CD4-positive, alpha-beta T cell treated with Interleukin-1 beta for 1 hour (primary cell): ENCODE measurements around the gene PSMG4.

Experiments used
- DNase-seq, 2 donors: peaks; one replicate each; pipeline ENCODE4 v3.0.0-alpha.2; 2020 to 2022

The PSMG4 gene

DNA sequence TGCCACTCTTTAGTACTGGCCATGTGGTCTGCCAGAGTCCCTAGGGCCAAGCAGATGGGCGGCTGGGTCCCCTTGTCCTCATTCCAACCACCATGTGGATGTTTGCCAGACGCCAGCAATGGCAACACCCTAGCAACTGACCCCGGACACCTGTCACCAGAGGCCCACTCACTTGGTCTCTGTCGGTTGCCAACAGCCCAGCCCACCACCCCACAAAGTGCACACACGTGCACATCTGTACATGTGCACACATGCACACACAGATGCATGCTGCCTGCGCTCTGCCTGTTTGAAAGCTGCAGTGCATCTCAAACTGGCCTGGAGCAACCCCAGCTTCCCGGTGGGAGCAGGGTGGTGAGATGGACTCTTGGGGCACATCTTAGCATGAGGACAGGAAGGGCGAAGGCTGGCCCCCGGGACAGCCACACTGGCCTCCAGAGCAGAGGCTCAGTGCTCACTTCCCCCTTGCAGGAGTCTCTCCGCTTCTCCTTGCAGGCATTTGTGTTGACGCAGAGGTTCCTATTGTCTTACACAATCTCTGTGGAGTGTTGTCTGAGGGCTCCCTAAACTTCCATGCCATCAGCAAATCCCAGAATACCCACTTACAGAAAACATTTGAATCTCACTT is 54.0 kb downstream of the PSMG4 start:
- no peak for DNase-seq

DNA sequence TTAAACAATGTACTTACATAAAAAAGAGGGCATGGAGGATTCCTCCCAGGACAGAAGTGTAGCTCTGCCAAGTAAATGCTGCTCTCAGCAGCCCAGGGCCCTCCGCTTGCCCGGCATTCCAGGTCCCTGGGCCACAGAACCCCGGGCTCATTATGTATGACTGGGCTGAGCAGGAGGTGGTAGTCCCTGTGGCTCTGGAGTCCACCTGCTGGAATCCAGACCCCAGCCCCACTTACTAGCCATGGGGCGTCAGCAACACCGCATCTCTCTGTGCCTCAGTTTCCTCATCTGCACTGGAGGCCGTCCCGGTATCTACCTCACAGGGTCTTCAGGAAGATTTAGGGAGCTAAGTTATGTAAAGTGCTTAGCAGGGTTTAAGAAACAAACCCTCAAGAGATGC is 55.4 kb downstream of the PSMG4 start:
- DNase-seq = no peak

DNA sequence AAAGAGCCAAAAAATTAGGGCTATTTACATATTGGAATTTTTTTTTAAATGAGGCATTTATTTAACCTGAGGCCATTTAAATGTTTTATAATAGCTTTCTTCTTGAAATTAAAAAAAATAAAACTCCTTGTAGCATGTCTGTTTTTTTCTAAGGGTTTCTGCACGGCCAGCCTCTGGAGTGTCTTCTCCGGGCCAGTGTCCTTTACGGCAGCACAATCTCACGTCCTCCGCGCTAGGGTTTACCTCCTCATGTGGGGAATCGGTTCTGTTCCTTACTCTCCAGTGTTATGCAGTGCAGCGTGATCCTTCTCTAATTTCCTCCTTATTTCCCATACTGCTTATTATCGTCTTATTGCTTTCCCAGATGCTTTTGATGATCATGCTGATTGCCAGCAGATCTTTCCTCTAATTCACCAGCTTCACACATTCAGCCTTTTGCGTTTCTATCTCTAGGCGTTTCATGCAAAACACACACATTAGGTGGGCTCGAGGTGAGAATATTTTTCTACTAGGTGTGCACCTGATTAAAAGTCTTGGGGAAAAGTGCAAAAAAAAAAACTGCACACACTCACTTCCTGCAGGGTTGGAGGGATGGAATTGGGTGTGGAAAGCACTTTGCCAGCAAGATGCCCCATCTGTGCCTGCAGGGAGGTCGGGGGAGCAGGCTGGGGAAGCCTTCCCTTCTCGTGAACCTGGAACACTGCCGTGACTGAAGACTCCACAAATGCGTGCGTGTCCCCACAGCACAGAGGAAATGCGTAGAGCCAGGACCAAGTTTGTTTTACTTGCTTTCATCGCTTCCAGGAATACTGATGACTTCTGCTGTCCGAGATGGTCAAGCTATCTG is 56.1 kb downstream of the PSMG4 start:
- no peak for DNase-seq

DNA sequence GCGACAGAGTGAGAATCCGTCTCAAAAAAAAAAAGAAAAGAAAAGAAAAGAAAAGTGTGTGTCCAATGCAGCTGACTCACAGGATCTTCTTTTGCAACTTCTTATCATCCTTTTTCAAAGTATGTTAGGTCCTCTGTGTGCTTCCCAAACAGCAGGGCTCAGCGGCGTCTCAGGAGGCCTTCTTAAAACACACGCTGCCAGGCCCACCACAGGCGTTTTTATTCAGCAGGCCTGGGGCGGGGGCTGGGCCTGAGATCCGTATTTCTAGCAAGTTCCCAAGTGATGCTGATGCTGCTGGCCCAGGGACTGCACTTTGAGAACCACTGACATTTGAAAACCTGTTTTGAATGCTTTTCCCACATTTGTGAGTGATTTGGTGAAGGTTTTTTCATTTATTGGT is 57.1 kb downstream of the PSMG4 start:
- no peak for DNase-seq

DNA sequence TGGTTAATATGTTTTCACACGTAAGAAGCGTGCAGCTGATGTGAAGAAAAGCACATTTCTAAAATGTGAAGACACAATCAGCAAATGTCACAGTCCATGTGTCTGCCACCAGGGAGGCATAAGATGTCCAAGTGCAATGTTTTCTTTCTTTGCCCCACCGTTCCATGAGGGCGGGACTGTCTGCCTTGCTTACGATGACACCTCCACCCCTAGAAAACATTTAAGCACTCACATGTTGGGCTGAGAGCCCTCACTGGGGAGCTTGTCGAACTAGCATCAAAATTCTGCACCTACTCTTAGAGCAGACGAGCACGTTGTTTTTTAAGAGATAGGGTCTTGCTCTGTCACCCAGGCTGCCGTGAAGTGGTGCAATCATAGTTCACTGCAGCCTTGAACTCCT is 57.6 kb downstream of the PSMG4 start:
- DNase-seq = no peak

DNA sequence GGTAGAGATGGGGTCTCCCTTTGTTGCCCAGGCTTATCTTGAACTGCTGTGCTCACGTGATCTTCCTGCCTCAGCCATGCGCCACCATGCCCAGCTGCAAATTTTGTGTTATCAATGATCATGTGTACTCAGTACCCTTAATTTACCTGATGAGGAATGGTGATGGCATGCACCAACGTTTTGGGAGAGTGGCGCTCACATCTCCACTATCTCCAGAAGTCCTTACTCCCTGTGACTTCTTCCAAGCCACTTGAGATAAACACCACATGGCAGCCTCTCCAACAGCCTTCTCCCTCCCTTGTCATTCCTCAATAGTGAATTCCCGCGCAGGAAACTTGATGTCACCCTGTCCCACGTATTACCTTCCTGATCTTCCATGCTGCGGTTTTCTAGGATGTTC is 58.1 kb downstream of the PSMG4 start:
- no peak for DNase-seq
